Measurements from ENCODE around the gene NFIX. TPM values are rescaled to one million over a fixed set of nuclear protein-coding genes. Genes with fewer than 3 reads are reported as not detected.

The NFIX gene
- total RNA-seq, 4 donors from 2014 or later: 32.3 to 81.2 (median 51.6) TPM

GRCh38 chr19:13010992-13011652, 15.8 kb downstream of the NFIX start:
- Histone ChIP-seq H3K4me1 (peaks cover 82 to 100% (median 82%) of the 10 kb centered on the region in 3 donors), H3K9me3 (no peaks in the 10 kb centered on the region), H3K36me3 (peaks cover 0 to 5% (median 0%) of the 10 kb centered on the region in 3 donors), H3K27ac (peak overlapping the region; percentile 90 to 98 (median 92)), H3K27me3 (peaks cover 0 to 38% (median 0%) of the 10 kb centered on the region in 4 donors), H3K4me3 (peak overlapping the region in 3 of 4 donors; percentile 41 to 61 (median 44))
- TF ChIP-seq POLR2A (IDR thresholded peaks at IDR 0.05): no peak
- TF ChIP-seq, protein P1, sequence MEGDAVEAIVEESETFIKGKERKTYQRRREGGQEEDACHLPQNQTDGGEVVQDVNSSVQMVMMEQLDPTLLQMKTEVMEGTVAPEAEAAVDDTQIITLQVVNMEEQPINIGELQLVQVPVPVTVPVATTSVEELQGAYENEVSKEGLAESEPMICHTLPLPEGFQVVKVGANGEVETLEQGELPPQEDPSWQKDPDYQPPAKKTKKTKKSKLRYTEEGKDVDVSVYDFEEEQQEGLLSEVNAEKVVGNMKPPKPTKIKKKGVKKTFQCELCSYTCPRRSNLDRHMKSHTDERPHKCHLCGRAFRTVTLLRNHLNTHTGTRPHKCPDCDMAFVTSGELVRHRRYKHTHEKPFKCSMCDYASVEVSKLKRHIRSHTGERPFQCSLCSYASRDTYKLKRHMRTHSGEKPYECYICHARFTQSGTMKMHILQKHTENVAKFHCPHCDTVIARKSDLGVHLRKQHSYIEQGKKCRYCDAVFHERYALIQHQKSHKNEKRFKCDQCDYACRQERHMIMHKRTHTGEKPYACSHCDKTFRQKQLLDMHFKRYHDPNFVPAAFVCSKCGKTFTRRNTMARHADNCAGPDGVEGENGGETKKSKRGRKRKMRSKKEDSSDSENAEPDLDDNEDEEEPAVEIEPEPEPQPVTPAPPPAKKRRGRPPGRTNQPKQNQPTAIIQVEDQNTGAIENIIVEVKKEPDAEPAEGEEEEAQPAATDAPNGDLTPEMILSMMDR (IDR thresholded peaks at IDR 0.05): no peak
- intact Hi-C loops (cut with DNase I): no loop called here
- DNase-seq: no peak
- 18 to 36% methylated on average over 5 to 9 of the region's 39 CpGs for WGBS, 2 donors

DNA sequence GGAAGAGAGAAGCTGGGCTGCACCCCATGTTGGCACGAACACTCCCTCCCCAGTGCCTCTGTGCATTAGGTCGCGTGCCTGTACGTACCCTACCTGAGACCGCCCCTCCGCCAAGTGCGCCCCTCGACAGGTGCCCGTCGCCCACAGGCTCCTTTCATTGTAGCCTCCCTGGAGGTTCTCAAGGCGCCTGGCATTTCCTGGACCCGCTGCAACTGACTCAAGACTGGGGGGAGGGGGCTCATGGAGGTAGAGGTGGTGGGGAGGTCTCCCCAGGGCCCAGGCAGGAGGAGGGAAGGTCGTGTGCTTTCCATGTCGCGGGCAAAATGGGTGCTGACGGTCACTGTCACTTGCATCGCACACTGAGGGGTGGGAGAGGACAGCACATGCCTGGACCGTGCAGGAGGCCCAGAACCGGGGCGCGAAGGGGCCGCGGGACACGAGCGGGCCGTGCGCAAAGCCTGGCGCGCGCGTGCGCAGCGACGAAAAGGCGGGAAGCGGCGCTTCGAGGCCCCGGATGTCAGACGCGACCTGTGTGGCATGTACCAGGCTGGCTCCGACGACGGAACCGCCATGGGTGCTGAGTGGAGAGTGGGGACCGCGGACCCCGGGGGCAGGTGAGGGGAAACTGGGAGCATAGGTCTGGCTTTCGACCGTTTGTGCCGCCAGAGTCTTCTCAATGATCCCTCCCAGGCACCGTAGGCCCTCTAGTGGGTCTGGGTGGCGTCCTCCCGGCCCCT, 16.5 kb downstream of the NFIX start:
- no peak for TF ChIP-seq POLR2A (IDR thresholded peaks at IDR 0.05)
- TF ChIP-seq, protein P1 (IDR thresholded peaks at IDR 0.05): no peak
- Histone ChIP-seq H3K27me3 (peaks cover 0 to 38% (median 0%) of the 10 kb centered on the region in 4 donors), H3K36me3 (peaks cover 0 to 5% (median 0%) of the 10 kb centered on the region in 3 donors), H3K4me1 (peaks cover 75 to 100% (median 77%) of the 10 kb centered on the region in 3 donors), H3K27ac (peak overlapping the region; percentile 90 to 98 (median 92)), H3K4me3 (peak overlapping the region in 3 of 4 donors; percentile 41 to 61 (median 44)), H3K9me3 (no peaks in the 10 kb centered on the region)
- no peak for DNase-seq
- WGBS, 2 donors: 44 to 45% methylated on average over 4 to 15 of the region's 54 CpGs
- intact Hi-C loops (cut with DNase I): no loop called here

GRCh38 chr19:13012390-13012689, 17.1 kb downstream of the NFIX start:
- Histone ChIP-seq H3K4me1 (peaks cover 74 to 100% (median 75%) of the 10 kb centered on the region in 3 donors), H3K27ac (peak overlapping the region; percentile 90 to 98 (median 92)), H3K36me3 (peaks cover 0 to 5% (median 0%) of the 10 kb centered on the region in 3 donors), H3K9me3 (no peaks in the 10 kb centered on the region), H3K4me3 (peak overlapping the region; percentile 26 to 61 (median 42)), H3K27me3 (peaks cover 0 to 38% (median 0%) of the 10 kb centered on the region in 4 donors)
- no CpG with 5 or more reads among the region's 23 CpGs for WGBS, 2 donors
- intact Hi-C loops (cut with DNase I): no loop called here
- no peak for DNase-seq
- TF ChIP-seq POLR2A (IDR thresholded peaks at IDR 0.05): no peak
- TF ChIP-seq, protein P1 (IDR thresholded peaks at IDR 0.05): no peak

- peak overlapping the region; percentile 26 to 61 (median 42) for H3K4me3 ChIP-seq
These were observed 17.7 kb downstream of the NFIX start for GRCh38 chr19:13012690-13013608.

More at GRCh38 chr19:13012690-13013608, 17.7 kb downstream of the NFIX start:
- no peaks in the 10 kb centered on the region for H3K9me3 ChIP-seq
- peaks cover 0 to 38% (median 0%) of the 10 kb centered on the region in 4 donors for H3K27me3 ChIP-seq
- peaks cover 70 to 100% (median 75%) of the 10 kb centered on the region in 3 donors for H3K4me1 ChIP-seq
- 1 to 11% methylated on average over 23 to 41 of the region's 52 CpGs for WGBS, 2 donors
- intact Hi-C loops (cut with DNase I): no loop called here
- peak overlapping the region; percentile 90 to 98 (median 92) for H3K27ac ChIP-seq
- DNase-seq: no peak
- TF ChIP-seq POLR2A (IDR thresholded peaks at IDR 0.05): peak in 1 of 4 donors; percentile 32
- TF ChIP-seq, protein P1 (IDR thresholded peaks at IDR 0.05): peak in 1 of 6 experiments; percentile 8
- H3K36me3 ChIP-seq: peaks cover 0 to 5% (median 0%) of the 10 kb centered on the region in 3 donors
